ENCODE measurements around the gene HOXD12.

HOXD12 gene

DNA sequence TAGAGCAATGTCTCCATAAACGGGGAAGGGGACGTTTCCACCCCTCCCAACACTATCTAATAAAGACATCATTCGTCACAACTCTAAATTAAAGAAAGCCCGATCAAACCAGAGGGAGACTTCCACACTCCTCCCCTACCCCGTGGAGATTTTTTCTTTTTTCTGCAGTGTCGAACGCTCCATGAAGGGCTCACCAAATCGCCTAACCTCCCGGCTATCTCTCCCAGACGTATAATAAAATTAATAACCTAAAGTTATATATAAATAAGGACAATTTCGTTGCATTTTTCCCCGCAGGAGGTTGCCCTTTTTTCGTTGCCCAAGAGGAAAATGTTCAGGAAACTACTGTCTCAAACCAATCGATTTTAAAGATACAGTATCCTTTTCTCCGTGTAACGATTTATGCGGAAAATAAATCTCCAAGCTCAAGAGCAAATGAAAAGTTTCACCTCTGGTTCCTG lies 18.2 kb upstream of the HOXD12 start:
- no peak for DNase-seq (ENCODE audit: low read depth)

DNA sequence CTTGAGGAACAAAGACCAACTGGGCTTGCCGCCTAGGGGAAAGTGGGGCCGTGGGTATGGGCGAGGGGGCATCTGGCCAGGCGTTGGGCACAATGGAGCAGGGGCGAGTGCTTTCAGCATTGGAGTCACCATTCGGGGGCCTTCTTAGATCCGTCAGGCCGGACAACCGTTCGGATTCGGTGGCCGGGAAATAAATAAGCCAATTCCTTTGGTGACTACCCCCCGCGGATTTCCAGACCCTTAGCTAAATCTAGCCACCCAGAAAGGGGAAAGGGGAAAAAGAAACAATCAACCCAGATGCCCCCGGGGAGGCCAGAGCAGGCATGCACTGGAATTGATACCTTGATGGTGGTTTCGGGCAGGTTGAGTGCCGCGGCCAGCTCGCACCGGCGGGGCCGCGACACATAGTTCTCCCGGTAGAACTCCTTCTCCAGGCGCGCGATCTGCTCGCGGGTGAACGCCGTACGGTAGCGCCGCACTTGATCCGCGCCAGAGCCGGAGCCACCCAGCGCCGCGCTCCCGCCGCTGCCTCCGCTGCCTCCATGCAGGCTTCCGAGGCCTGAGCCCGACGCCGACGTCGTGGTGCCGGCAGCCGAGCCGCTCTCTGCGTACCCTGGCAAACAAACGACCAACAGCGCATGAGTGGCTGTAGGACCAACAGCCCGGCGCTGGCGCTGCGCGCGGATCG lies 17.6 kb upstream of the HOXD12 start:
- DNase-seq (ENCODE audit: low read depth): no peak

DNA sequence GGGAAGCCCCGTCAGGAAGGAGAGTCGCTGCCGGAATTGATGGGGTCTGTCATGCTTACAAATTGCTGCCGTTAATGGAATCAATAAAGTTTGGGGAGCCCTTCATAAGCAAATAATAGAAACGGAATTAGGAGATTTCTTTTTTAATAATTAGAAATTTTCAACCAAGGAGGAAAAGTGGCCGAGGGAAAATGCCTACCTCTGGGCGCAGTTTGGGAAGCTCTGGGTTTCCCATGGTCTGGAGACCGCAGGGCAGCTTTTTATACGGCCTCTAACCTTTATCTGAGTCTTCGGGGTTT lies 17.1 kb upstream of the HOXD12 start:
- DNase-seq (ENCODE audit: low read depth): no peak

DNA sequence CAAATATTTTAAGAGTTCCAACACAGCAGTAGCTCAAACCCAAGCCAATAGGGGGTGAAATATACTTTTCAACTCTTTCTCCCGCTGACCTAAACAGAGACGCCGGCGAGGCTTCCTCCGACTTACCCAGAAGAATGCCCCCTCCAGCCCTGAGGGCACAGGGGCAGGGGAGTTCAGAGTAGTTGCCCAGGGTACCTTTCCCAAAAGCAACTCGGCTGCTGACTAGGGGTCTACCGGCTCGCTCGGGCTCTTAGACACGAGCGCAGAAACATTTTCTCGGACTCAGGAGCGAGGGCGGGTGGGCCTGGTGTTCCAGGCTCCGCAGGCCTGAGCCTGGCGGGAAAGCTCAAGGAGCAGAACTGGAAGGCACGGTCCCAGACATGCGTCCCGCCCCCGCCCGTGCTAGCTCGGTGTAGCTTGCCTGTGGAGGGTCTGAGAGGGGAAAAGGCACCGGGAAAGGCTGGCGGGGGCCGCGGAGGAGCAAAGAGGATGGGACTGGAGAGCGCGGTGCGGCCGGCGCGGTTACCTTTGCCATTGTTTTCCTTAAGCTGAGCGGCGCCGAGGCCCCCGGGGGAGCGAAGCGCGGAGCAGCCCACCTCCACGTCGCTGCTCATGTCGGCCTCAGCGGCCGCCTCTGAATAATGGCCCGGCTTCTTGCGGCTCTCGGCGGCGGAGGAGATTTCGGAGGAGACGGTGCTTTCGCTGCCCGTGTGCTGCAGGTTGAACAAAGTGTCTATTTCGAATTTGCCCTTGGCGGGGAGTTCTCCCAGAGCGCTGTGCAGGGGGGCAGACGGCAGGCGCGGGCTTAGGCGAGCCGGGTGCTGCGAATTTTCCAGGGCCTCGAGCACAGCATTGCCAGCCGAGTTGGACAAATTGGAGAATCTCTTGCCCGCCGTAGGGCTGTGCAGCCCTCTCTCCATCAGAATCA lies 16.5 kb upstream of the HOXD12 start:
- no peak for DNase-seq (ENCODE audit: low read depth)

DNA sequence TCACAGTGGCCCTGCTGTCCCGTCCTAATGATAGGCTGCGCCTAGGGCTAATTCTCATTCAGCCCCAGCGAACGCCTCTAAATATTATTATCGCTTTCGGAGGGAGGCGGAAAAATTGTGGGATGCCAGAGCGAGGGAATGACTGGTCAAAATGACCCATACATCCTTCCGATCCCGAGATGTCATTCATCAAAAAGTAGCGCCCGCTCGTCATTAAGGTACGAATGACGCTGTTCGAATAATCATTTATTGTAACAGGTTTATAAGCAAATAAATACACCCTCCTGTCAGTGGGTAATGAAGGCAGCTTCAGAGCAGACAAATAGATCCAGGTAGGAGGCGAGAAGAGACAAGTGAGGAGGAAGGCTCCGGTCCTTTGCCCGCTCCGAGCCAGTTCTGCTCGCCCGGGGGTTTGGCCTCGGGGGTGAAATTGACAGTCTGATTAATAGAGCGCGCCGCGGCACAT lies 15.8 kb upstream of the HOXD12 start, which contains the start of gene EVX2:
Gene EVX2, minus strand, starts transcription at position 167 of the 466 bp plus-strand sequence. CDS start 186 bp downstream, outside the sequence.
- DNase-seq (ENCODE audit: low read depth): no peak

DNA sequence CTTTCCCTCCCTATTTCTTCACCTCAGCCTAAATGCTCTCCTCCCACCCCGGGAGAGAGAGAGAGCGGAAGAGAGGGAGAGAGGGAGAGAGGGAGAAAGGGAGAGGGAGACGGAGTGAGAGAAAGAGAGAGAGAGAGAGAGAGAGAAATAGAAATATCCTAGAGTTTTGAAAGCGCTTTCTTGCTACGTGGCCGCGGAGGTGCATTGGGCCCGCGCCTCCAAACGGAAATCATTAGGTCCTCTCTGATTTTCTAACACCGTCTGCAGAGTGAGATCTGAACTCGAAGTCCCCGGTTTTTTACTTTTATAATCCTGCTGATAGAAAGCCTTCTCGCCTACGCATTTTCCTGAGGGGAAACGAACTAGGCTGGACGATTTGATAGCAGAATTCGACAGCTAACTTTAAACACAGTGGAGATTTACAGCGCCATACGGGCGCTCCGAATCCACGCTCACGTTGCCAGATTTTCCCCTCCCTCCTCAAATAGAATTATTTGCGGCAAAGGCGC lies 14.9 kb upstream of the HOXD12 start:
- no peak for DNase-seq (ENCODE audit: low read depth)

DNA sequence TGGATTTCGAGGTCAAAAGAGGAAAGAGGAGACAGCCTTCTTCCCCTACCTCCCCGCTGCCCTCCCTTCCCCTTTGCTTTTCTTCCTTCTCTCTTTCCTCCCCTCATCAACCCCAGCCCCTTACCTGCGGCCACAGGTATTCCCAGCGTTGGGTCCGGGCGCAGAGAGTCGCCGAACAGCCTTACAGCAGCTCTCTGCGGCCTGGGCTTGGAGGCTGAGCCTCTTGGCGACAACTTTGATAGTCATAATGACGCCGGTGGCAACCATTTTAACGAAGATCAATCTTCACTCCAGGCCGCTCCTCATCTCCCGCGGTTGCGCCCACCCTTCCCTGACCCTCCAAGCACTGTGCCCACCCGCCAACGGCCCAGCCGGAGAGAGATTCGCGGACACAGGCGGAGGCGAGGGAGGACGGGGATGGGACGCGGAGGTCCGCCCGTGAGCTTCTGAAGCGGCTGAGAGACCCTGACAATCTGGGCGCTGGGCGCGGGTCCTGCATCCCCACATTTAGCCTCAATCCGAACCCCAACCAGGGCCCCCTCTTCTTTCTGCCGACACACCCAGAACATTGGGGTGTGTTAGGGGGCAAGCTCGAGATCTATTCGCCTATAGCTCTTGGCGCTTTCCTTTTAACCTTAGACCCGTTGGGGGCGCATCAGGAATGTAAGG lies 14.3 kb upstream of the HOXD12 start:
- DNase-seq (ENCODE audit: low read depth): no peak

DNA sequence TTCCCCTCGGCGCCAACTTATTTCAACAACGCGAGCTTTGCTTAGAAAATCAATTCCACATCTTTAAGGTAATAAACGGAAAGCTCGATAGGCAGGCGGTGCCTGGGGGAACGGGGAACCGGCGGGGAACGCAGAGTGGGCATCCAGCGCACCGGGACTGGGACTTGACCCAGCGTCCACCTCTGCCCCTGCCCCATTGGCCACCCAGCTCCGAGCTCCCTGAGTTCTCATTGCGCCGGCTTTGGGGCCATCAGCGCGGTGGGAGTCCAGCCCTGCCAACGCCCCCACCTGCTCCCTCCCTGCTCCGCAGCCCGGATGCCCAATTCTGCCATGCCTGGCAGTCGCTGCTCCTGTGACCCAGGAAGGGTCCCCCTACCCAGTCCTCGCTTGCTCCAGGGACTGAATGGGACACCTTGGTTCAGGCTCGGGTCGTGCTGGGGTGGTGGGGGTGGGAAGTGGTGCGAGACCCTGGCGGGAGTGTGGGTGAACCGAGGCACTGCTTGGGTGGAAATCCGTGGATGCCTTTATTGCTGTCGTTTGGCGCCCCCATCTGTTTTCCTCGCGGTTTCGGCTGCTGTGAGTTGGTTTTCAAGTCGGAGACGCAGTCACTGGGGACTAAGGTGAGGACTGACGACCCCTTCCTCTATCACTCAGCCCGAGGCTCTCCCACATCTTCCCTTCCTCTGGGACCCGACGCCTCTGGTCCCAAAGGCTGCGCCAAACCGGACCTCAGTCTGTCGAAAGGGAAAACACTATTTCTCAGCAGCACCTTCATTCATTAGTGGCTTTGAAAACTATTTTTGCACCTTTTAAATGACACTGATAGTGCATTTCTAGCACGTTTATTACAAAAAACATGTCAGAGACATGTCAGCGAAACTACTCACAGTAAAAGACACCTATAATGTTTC lies 13.5 kb upstream of the HOXD12 start:
- no peak for DNase-seq (ENCODE audit: low read depth)

DNA sequence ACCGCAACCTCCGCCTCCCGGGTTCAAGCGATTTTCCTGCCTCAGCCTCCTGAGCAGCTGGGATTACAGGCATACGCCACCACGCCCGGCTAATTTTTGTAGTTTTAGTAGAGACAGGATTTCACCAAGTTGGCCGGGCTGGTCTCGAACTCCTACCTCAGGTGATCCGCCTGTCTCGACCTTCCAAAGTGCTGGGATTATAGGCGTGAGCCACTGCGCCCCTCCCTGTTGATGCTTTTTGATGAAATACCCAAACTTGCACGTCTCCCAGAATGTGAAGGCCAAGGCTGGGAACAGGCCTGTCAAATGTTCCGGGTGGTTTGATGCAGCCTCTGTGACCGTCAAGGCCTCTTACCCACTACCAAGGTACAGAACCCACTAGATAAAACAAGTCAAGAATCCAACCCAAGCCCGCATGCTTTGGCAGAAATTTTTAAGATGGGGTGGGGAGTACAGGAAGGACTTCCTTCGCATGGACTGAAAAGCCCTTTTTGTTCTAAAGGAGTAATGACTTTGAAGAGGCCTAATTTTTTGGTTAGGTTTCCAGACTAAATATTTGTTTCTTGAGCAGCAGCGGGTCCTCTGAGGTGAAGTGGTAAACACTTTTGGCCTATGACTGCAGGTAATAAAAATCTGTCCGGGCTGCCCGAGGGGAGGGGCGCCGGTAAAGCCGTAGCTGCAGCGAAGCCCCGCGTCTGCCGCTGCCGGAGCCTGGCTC lies 12.1 kb upstream of the HOXD12 start:
- no peak for DNase-seq (ENCODE audit: low read depth)

DNA sequence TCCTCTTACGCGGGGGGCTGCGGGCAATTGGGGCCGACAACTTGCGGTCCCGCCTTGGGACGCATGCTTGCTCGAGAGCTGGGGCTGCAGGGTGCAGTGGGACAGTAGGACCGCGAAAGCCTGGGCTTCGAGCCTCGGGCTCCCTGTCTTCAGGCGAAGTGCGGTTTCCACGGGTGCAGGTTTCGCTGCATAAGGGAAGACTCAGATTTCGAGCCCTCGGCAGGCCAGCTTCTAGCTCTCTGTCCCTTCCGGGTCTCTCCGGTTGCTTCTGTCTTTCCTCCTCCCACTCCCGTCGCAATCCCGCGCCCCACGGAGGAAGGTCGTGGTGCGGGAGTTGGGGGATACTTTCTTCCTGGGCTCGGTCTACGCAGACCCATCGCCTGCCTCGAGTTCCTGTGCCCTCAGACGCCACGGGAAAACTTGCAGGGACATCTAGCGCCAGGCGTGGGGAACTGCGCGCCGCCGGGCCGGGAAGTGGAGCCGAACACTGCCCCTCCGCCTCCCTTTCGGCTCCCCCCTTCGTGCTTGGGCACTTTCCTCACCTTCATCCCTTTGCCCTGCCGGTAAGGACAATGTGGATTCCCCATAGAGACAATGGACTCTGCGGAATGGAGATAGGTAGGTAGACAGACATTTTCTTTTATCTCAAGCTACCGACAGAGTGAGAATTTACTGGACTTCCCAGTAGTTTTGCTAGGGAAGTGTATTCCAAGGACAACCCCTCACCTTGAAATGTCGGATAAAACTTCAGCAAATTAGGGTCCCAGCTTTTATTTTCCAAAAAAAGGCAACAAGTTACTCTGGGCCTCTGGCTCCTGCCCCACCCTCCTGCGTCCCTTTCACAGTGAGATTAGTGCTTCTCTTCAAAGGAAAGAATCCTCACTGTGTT lies 11.3 kb upstream of the HOXD12 start:
- DNase-seq (ENCODE audit: low read depth): no peak

DNA sequence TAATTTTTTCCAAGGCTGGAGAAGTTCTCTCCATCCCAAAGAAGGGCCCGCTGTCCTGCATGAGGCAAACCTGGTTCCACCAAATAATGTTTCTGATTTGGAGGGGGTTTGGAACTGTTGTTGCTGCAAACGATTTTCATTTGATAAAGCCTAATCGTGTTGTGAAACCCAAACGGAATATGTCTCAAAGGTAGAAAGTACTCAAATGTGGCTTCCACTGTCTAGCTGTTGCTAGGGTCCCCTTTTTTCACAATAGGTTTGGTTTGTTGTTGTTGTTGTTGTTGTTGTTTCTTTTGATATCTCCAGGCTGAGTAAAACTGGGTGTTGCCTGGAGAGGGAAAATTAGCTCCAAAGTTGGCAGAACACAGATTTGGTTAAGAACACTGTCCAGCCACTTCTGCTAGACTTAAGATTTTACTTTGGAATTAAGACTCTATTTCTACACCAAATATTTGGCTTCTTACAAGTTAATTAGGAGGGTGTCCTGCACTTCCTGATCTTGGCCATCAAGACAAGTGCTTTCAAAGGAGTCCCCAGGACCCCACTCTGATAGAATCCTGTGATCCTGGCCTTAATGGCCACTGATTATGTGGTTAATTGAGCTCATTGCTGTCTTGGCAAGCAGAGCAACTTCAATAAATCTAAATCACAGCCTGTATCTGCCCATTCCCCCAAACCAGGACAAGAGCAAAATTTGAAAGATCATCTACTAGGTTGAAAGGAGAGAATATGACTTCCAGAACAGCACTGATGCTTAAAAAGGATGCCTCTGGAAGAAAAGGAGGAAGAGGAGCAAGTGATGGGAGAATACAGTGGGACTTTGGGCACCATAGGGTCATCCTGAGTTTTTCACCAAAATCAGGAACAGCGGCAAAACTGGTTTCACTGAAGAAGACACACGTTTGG lies 10.4 kb upstream of the HOXD12 start:
- no peak for DNase-seq (ENCODE audit: low read depth)

DNA sequence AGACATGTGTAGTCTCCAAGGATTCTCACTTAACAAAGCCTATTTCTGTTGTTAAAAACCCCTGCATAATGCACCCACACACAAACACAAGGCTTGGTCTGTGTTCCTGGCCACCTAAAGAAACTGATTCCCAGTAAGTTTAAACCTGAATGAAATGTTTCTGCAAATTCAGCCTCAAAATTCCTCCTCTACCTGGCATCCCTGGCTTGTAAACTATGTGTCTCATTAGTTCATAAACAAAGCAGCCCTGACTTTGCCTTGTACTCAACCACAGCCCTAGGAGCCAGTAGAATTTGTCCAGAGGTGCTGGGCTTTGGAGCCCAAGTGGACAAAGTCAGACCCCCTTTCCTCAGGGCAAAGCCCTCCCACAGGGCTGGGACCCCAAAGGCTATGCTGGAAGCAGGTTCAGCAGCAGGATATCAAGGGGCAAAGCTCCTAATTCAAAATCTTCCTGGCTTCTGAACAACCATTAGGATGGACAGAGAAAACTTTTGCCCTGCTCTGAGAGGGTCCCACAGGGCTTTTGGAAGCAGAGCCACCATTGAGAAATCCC lies 9.7 kb upstream of the HOXD12 start:
- DNase-seq (ENCODE audit: low read depth): no peak

DNA sequence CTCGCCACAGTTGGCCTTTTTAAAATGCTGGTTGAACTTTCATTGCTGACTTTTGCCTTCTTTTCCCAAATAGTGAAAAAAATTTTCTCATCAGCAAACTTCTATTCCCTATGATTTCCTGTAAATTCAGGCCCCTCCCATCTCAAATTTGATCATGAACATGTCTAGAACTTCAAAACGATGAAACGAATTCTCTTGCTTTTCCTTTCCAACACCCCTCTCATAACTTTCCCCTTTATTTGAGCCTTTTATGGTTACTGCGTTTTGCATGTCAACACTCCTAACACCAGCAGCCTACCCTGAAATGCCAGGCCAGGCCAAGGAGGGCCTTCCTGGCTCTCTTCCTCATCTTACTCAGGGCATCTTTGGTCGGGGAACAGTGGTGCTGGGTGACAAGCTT lies 8.7 kb upstream of the HOXD12 start:
- no peak for DNase-seq (ENCODE audit: low read depth)

DNA sequence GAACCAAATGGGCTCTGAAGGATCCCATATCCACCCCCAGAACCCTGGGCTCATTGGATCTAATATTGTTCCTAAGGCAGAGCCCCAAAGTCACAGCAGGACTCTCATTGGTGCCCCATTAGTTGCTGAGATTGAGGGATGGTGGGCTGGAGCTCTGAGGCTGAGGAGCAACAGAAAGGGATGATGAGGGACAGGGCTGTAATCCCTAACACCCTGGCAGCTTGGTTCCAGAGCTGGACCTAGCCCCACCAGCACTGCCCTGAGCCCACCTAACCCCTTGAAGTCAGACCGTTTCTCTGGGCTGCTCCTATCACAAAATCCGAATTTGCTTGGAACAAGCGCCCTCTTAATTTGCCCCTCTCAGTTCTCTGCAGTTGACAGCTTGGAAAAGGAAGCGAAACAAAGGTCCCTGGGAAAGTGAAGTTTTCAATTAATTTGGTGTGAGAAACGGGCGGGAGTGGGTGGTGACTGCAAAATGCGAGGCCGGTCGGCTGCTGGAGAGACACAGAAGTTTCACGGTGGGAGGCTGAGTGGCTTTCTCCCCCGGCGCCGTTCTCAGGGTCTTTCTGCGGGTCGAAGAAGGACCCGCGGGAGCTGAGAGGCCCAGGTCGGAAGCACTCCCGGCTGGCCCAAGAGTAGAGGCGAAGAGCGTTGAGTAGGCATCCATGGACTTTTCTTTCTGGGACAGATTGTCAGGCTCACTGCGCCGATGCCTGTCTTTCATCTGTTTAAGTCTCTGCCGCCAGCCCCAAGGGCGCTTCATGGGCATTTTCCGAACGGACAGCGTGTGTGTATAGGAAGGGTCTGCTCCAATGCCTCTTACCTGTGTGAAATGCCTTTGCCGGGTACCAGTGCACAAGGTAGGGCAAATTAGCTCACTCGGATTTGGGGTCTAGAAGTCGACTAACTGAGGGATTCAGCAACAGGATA lies 8.0 kb upstream of the HOXD12 start:
- DNase-seq (ENCODE audit: low read depth): no peak

DNA sequence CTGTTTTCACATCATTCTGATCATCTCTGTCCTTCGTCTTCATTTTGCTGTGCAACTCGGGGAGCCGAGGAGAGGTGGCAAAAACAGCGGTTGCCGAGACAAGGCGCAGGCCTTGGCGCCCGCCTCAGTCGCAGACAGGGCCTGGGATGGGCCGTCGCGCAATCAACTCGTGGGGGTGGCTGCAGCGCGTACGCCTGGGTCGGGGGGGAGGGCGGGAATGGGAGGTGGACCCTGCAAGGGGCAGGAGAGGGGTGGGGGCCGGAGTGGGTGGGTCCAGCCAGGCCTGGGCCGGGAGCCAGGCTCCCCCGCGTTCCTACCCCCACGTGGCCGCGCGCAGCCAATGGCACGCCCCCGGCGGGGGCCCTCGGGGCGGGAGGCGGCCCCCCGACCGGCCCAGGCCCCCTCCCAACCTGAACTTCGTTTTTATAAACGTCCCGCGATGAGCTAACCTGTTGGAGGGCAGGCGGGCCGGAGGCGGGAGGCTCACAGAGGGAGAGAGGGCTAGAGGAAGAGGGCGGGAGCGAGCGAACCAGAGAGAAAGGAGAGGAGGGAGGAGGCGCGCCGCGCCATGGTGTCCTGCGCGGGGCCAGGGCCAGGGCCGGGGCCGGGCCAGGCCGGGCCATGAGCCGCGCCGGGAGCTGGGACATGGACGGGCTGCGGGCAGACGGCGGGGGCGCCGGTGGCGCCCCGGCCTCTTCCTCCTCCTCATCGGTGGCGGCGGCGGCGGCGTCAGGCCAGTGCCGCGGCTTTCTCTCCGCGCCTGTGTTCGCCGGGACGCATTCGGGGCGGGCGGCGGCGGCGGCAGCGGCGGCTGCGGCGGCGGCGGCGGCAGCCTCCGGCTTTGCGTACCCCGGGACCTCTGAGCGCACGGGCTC lies 7.1 kb upstream of the HOXD12 start, which contains the start of gene HOXD13:
Gene HOXD13, plus strand, starts transcription at position 452 of the 875 bp plus-strand sequence. Its CDS starts 170 bp downstream, at position 622.
- no peak for DNase-seq (ENCODE audit: low read depth)
